ENCODE measurements around the gene PCDHA8. TPM values are rescaled to one million over a fixed set of nuclear protein-coding genes. Genes with fewer than 3 reads are reported as not detected.
"Not testable (repeated sequence)": the region's sequence is repeated elsewhere in the genome, so short reads cannot be mapped to it uniquely, and the experiment has no call there.

PCDHA8 gene
- total RNA-seq, 1 donor from 2014 or later = 1.0 TPM

- H3K36me3 Mint-ChIP-seq (ENCODE audit: low read depth, unreplicated experiment) = peaks cover 24% of the 10 kb centered on the region
- H3K9me3 Mint-ChIP-seq (ENCODE audit: unreplicated experiment) = peaks cover 16% of the 10 kb centered on the region
- Histone ChIP-seq H2AFZ (ENCODE audit: low read depth, low read length) (no peak within 1 kb of the TSS), H3K27ac (ENCODE audit: low read depth, low read length) (no peak within 1 kb of the TSS), H3K4me3 (ENCODE audit: insufficient read depth, low read depth, low read length) (no peak within 1 kb of the TSS), H3K9me3 (ENCODE audit: insufficient read depth, low read depth, low read length) (peaks cover 16% of the 10 kb centered on the region), H3K36me3 (ENCODE audit: insufficient read depth, low read length) (no peaks in the 10 kb centered on the region), H3K4me1 (ENCODE audit: insufficient read depth, low read length) (no peaks in the 10 kb centered on the region), H3K4me2 (ENCODE audit: low read length) (peak within 1 kb of the TSS; percentile 25), H3K9ac (ENCODE audit: low read length) (no peak within 1 kb of the TSS), H3K27me3 (ENCODE audit: insufficient read depth, low read length) (no peaks in the 10 kb centered on the region), H4K20me1 (ENCODE audit: insufficient read depth, low read length) (no peaks in the 10 kb centered on the region), H3K79me2 (ENCODE audit: insufficient read depth, low read length) (no peaks in the 10 kb centered on the region)
- TF ChIP-seq CTCF (IDR thresholded peaks at IDR 0.05; ENCODE audit: insufficient read depth, low read depth, low read length) = no peak
- no peak for TF ChIP-seq EZH2 (IDR thresholded peaks at IDR 0.05; ENCODE audit: insufficient read depth, low read length)
- FAIRE-seq (peak; percentile 17), DNase-seq (ENCODE audit: low read depth) (peak; percentile 6)
- no peak within 1 kb of the TSS for H3K27ac Mint-ChIP-seq (ENCODE audit: unreplicated experiment)
- no peaks in the 10 kb centered on the region for H3K4me1 Mint-ChIP-seq (ENCODE audit: low read depth, unreplicated experiment)
- no peaks in the 10 kb centered on the region for H3K27me3 Mint-ChIP-seq (ENCODE audit: low read depth, unreplicated experiment)
- peak within 1 kb of the TSS; percentile 8 for H3K4me3 Mint-ChIP-seq (ENCODE audit: unreplicated experiment)
These were observed 40.0 kb upstream of the PCDHA8 start, which contains the start of gene PCDHA3 for GRCh38 chr5:140800816-140801493. Gene PCDHA3, plus strand, starts transcription at chr5:140801057.

- TF ChIP-seq CTCF (IDR thresholded peaks at IDR 0.05; ENCODE audit: insufficient read depth, low read depth, low read length) (no peak), EZH2 (IDR thresholded peaks at IDR 0.05; ENCODE audit: insufficient read depth, low read length) (no peak)
- no peak for DNase-seq (ENCODE audit: low read depth)
- no peak overlapping the region for H3K4me3 ChIP-seq (ENCODE audit: insufficient read depth, low read depth, low read length)
These were observed 39.5 kb upstream of the PCDHA8 start for GRCh38 chr5:140801494-140801841.

GRCh38 chr5:140802381-140802780 is 38.6 kb upstream of the PCDHA8 start:
- not testable (repeated sequence) for H3K27ac ChIP-seq (ENCODE audit: low read depth, low read length); H3K4me1 Mint-ChIP-seq (ENCODE audit: low read depth, unreplicated experiment); H3K4me3 ChIP-seq (ENCODE audit: insufficient read depth, low read depth, low read length); DNase-seq (ENCODE audit: low read depth); H3K27ac Mint-ChIP-seq (ENCODE audit: unreplicated experiment); H3K4me1 ChIP-seq (ENCODE audit: insufficient read depth, low read length); FAIRE-seq; H4K20me1 ChIP-seq (ENCODE audit: insufficient read depth, low read length); H2AFZ ChIP-seq (ENCODE audit: low read depth, low read length); H3K36me3 ChIP-seq (ENCODE audit: insufficient read depth, low read length); H3K4me3 Mint-ChIP-seq (ENCODE audit: unreplicated experiment); H3K9me3 ChIP-seq (ENCODE audit: insufficient read depth, low read depth, low read length); H3K4me2 ChIP-seq (ENCODE audit: low read length); H3K9ac ChIP-seq (ENCODE audit: low read length); H3K27me3 Mint-ChIP-seq (ENCODE audit: low read depth, unreplicated experiment); H3K27me3 ChIP-seq (ENCODE audit: insufficient read depth, low read length); H3K79me2 ChIP-seq (ENCODE audit: insufficient read depth, low read length)
- H3K36me3 Mint-ChIP-seq (ENCODE audit: low read depth, unreplicated experiment) = peaks cover 23% of the 10 kb centered on the region
- H3K9me3 Mint-ChIP-seq (ENCODE audit: unreplicated experiment) = peaks cover 11% of the 10 kb centered on the region

More at GRCh38 chr5:140801494-140801841, 39.5 kb upstream of the PCDHA8 start:
- H3K9me3 ChIP-seq (ENCODE audit: insufficient read depth, low read depth, low read length) = peaks cover 15% of the 10 kb centered on the region
- no peaks in the 10 kb centered on the region for H4K20me1 ChIP-seq (ENCODE audit: insufficient read depth, low read length)
- no peak overlapping the region for H3K27ac ChIP-seq (ENCODE audit: low read depth, low read length)
- no peaks in the 10 kb centered on the region for H3K4me1 ChIP-seq (ENCODE audit: insufficient read depth, low read length)
- no peak overlapping the region for H3K9ac ChIP-seq (ENCODE audit: low read length)
- no peak overlapping the region for H3K27ac Mint-ChIP-seq (ENCODE audit: unreplicated experiment)
- no peak overlapping the region for H3K4me3 Mint-ChIP-seq (ENCODE audit: unreplicated experiment)
- H3K4me2 ChIP-seq (ENCODE audit: low read length) = peak overlapping the region; percentile 25
- FAIRE-seq = no peak
- peaks cover 24% of the 10 kb centered on the region for H3K36me3 Mint-ChIP-seq (ENCODE audit: low read depth, unreplicated experiment)
- H3K9me3 Mint-ChIP-seq (ENCODE audit: unreplicated experiment) = peaks cover 12% of the 10 kb centered on the region
- H3K27me3 ChIP-seq (ENCODE audit: insufficient read depth, low read length) = no peaks in the 10 kb centered on the region
- H3K27me3 Mint-ChIP-seq (ENCODE audit: low read depth, unreplicated experiment) = no peaks in the 10 kb centered on the region
- H3K36me3 ChIP-seq (ENCODE audit: insufficient read depth, low read length) = no peaks in the 10 kb centered on the region
- H3K79me2 ChIP-seq (ENCODE audit: insufficient read depth, low read length) = no peaks in the 10 kb centered on the region
- no peaks in the 10 kb centered on the region for H3K4me1 Mint-ChIP-seq (ENCODE audit: low read depth, unreplicated experiment)
- H2AFZ ChIP-seq (ENCODE audit: low read depth, low read length) = no peak overlapping the region
